Fibroblast of mammary gland (primary cell): ENCODE results near the gene MUC4.
"Not testable (repeated sequence)": the region's sequence is repeated elsewhere in the genome, so short reads cannot be mapped to it uniquely, and the experiment has no call there.

ENCODE experiments used
- DNase-seq: peaks from one replicate; pipeline ENCODE4 v3.0.0-alpha.2; 2010; ENCODE audit warnings: low read depth
- H3K4me3 ChIP-seq: 2 replicates; pipeline ENCODE4 v1.5.1; 2011; ENCODE audit warnings: low read depth, mild to moderate bottlenecking, low read length, moderate library complexity; ENCODE audit not compliant: control insufficient read depth
- CTCF ChIP-seq: conservative IDR thresholded peaks from 2 replicates; pipeline ENCODE4 v1.5.1; 2011; ENCODE audit warnings: low read depth, low read length, inconsistent platforms; ENCODE audit not compliant: control insufficient read depth, insufficient read depth

Gene MUC4

GRCh38 chr3:195752066-195752465, 59.7 kb downstream of the MUC4 start:
- TF ChIP-seq CTCF: no peak
- DNase-seq: no peak

GRCh38 chr3:195751560-195751959, 60.2 kb downstream of the MUC4 start:
- no peak for DNase-seq
- no peak for TF ChIP-seq CTCF
- no peak overlapping the region for H3K4me3 ChIP-seq

More at GRCh38 chr3:195752066-195752465, 59.7 kb downstream of the MUC4 start:
- no peak overlapping the region for H3K4me3 ChIP-seq

DNA sequence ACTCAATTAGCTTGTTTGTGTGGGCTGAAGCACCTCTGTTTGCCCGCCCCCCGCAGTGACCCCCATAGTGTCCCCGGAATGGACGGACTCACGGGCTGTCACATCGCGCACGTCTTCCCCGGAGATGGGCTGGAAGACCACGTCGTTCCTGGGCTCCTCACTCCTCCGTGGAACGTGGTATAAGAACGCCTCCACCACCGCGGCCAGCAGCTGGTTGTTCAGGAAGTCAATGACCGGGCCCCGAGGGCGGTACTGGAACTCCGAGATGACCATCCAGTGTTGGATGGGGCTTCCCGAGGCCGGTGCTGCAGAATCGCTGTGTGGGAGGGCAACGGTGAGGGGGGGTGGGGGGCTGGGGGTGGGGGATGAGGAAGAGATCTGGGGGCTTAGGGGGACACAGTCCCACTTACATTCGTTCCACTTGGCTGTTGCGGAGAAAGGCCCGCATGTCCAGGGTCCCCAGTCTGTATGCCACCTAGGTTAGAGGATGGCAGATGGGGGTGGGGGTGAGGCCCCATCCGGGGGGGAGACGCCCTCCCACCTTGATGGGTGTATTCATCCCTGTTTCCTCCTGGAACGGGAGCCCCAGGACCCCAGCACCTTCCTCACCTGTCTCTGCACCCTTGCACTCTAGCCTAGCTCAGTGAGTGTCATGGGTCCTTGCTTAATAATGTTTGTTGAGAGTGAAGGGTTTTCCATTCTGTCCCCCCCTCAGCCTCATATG, 60.8 kb downstream of the MUC4 start:
- no peak for DNase-seq
- TF ChIP-seq CTCF: no peak
- no peak overlapping the region for H3K4me3 ChIP-seq

- not testable (repeated sequence) for DNase-seq, H3K4me3 ChIP-seq
Observed at GRCh38 chr3:195749101-195749500, 62.6 kb downstream of the MUC4 start.

GRCh38 chr3:195748661-195749060, 63.1 kb downstream of the MUC4 start:
- no peak overlapping the region for H3K4me3 ChIP-seq
- DNase-seq: no peak
- no peak for TF ChIP-seq CTCF

DNA sequence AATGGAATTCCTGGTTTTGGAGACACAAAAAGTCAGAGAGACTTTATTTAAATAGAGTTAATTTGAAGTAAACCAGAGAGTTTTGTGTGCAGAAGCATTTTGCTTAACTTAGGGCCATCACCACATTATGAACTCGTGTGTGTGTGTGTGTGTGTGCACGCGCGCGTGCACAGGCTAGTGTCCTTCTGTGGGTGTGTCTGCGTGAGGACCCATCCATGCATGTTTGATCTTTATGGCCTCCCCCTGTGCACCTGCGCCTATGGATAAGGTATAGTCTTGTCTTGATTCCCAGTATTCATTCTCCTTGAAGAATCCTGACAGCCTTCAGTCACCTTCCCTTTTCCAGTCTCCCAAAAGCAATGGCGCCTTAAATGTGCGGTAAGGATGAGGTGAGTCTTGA, 65.0 kb downstream of the MUC4 start:
- TF ChIP-seq CTCF: no peak
- H3K4me3 ChIP-seq: no peak overlapping the region
- DNase-seq: no peak

GRCh38 chr3:195746346-195746745, 65.4 kb downstream of the MUC4 start:
- H3K4me3 ChIP-seq: no peak overlapping the region
- no peak for TF ChIP-seq CTCF
- no peak for DNase-seq
